ENCODE measurements around the gene ZNF407.

Gene ZNF407

GRCh38 chr18:75068682-75069435 lies 471.2 kb downstream of the ZNF407 start:
- no peak overlapping the region for H3K4me3 ChIP-seq (ENCODE audit: low read depth, low read length)
- no peaks in the 10 kb centered on the region for H3K79me2 ChIP-seq
- no peaks in the 10 kb centered on the region for H3K9me3 ChIP-seq (ENCODE audit: control insufficient read depth, low read length)
- no peak overlapping the region for H2AFZ ChIP-seq
- no peaks in the 10 kb centered on the region for H3K36me3 ChIP-seq (ENCODE audit: control insufficient read depth, insufficient read depth, low read length)
- H3K27me3 ChIP-seq (ENCODE audit: control insufficient read depth, insufficient read depth, low read length), result no peaks in the 10 kb centered on the region
- H3K27ac ChIP-seq, result no peak overlapping the region
- H3K4me1 ChIP-seq, result no peaks in the 10 kb centered on the region
- H3K9ac ChIP-seq, result no peak overlapping the region
- no peak overlapping the region for H3K4me2 ChIP-seq (ENCODE audit: low read length)
- TF ChIP-seq CTCF (IDR thresholded peaks at IDR 0.05), result no peak

GRCh38 chr18:75070235-75070624 lies 472.6 kb downstream of the ZNF407 start:
- Histone ChIP-seq H3K36me3 (ENCODE audit: control insufficient read depth, insufficient read depth, low read length) (no peaks in the 10 kb centered on the region), H3K27ac (peak overlapping the region; percentile 6), H3K79me2 (no peaks in the 10 kb centered on the region), H3K9me3 (ENCODE audit: control insufficient read depth, low read length) (no peaks in the 10 kb centered on the region), H3K4me2 (ENCODE audit: low read length) (no peak overlapping the region), H3K9ac (no peak overlapping the region), H3K4me1 (no peaks in the 10 kb centered on the region), H2AFZ (no peak overlapping the region), H3K4me3 (ENCODE audit: low read depth, low read length) (no peak overlapping the region), H3K27me3 (ENCODE audit: control insufficient read depth, insufficient read depth, low read length) (no peaks in the 10 kb centered on the region)
- no peak for TF ChIP-seq CTCF (IDR thresholded peaks at IDR 0.05)

- H3K79me2 ChIP-seq, result no peaks in the 10 kb centered on the region
- H3K4me1 ChIP-seq, result no peaks in the 10 kb centered on the region
- H3K4me2 ChIP-seq (ENCODE audit: low read length), result no peak overlapping the region
- no peaks in the 10 kb centered on the region for H3K9me3 ChIP-seq (ENCODE audit: control insufficient read depth, low read length)
- H3K27ac ChIP-seq, result peak overlapping the region; percentile 12
- no peak overlapping the region for H3K9ac ChIP-seq
- H2AFZ ChIP-seq, result peak overlapping the region; percentile 13
- H3K36me3 ChIP-seq (ENCODE audit: control insufficient read depth, insufficient read depth, low read length), result no peaks in the 10 kb centered on the region
- no peaks in the 10 kb centered on the region for H3K27me3 ChIP-seq (ENCODE audit: control insufficient read depth, insufficient read depth, low read length)
- no peak overlapping the region for H3K4me3 ChIP-seq (ENCODE audit: low read depth, low read length)
- TF ChIP-seq CTCF (IDR thresholded peaks at IDR 0.05), result no peak
Measured at GRCh38 chr18:75070625-75071483, 473.2 kb downstream of the ZNF407 start.

- Histone ChIP-seq H3K27ac (no peak overlapping the region), H3K27me3 (ENCODE audit: control insufficient read depth, insufficient read depth, low read length) (no peaks in the 10 kb centered on the region), H3K4me3 (ENCODE audit: low read depth, low read length) (no peak overlapping the region), H3K4me1 (no peaks in the 10 kb centered on the region), H3K4me2 (ENCODE audit: low read length) (no peak overlapping the region), H3K9ac (no peak overlapping the region), H3K36me3 (ENCODE audit: control insufficient read depth, insufficient read depth, low read length) (no peaks in the 10 kb centered on the region), H3K79me2 (no peaks in the 10 kb centered on the region), H2AFZ (no peak overlapping the region), H3K9me3 (ENCODE audit: control insufficient read depth, low read length) (no peaks in the 10 kb centered on the region)
- no peak for TF ChIP-seq CTCF (IDR thresholded peaks at IDR 0.05)
Measured at GRCh38 chr18:75071484-75071785, 473.8 kb downstream of the ZNF407 start.

Data from parathyroid adenoma (tissue), 2 donors.